ENCODE results near the gene RPUSD4.

The RPUSD4 gene

GRCh38 chr11:126155402-126156187 lies 55.9 kb downstream of the RPUSD4 start:
- no peak for DNase-seq

- DNase-seq = no peak
Measured at GRCh38 chr11:126154691-126155090, 56.8 kb downstream of the RPUSD4 start.

- DNase-seq = no peak
Measured at GRCh38 chr11:126153972-126154371, 57.5 kb downstream of the RPUSD4 start.

GRCh38 chr11:126153006-126153405 lies 58.4 kb downstream of the RPUSD4 start:
- no peak for DNase-seq

- no peak for DNase-seq
Measured at GRCh38 chr11:126152586-126152985, 58.9 kb downstream of the RPUSD4 start.

- no peak for DNase-seq
Measured at GRCh38 chr11:126152152-126152551, 59.3 kb downstream of the RPUSD4 start.
